ENCODE results near the gene CNTN6. TPM values are rescaled to one million over a fixed set of nuclear protein-coding genes. Genes with fewer than 3 reads are reported as not detected.

Gene CNTN6
- total and polyA plus RNA-seq, 2 of the 13 experiments (the other 11 are each of a cell fraction or from before 2014, with no cell fraction given): not detected

- ATAC-seq (no peak), FAIRE-seq (no peak), DNase-seq (ENCODE audit: low spot score) (no peak)
- POLR2A ChIA-PET: no interaction called here
- intact Hi-C loops (cut with micrococcal nuclease; ENCODE audit: unreplicated experiment): no loop called here
- no peaks in the 10 kb centered on the region for H4K20me1 ChIP-seq (ENCODE audit: insufficient read depth, low read length)
- peaks cover 88% of the 10 kb centered on the region for H3K9me3 ChIP-seq (ENCODE audit: low read length)
- in situ Hi-C loops (cut with HindIII; ENCODE audit: extremely low pct_ligation_motif_present, low pct_unique_long_range_greater_than_20kb): no loop called here
- BruUV-seq (replicated peaks): no TSS peak
- H3K4me1 ChIP-seq (ENCODE audit: insufficient read depth, low read length): no peaks in the 10 kb centered on the region
- H3K9ac ChIP-seq (ENCODE audit: insufficient read depth, low read depth, low read length): no peak overlapping the region
- H3K36me3 ChIP-seq (replicated peaks in 1 of 2; ENCODE audit: control insufficient read depth in 1 of 2, insufficient read depth in 2 of 2, low read length in 2 of 2): no peaks in the 10 kb centered on the region
- H3K79me2 ChIP-seq (ENCODE audit: insufficient read depth, low read length): no peaks in the 10 kb centered on the region
- TF ChIP-seq ZUFSP (CRISPR knock-in tag; IDR thresholded peaks at IDR 0.05; ENCODE audit: borderline replicate concordance): no peak
- no peak for TF ChIP-seq ZFP82 (CRISPR knock-in tag; IDR thresholded peaks at IDR 0.05; ENCODE audit: borderline replicate concordance)
- no peak for TF ChIP-seq ZSCAN5A (CRISPR knock-in tag; IDR thresholded peaks at IDR 0.05; ENCODE audit: borderline replicate concordance)
- TF ChIP-seq TARDBP (CRISPR knock-in tag; IDR thresholded peaks at IDR 0.05): no peak
- no peak for TF ChIP-seq TRIM24 (CRISPR knock-in tag; IDR thresholded peaks at IDR 0.05)
- no peak for TF ChIP-seq CERS6 (CRISPR knock-in tag; IDR thresholded peaks at IDR 0.05)
- no peak for TF ChIP-seq YEATS2 (CRISPR knock-in tag; IDR thresholded peaks at IDR 0.05; ENCODE audit: borderline replicate concordance)
- TF ChIP-seq ZNF784 (CRISPR knock-in tag; IDR thresholded peaks at IDR 0.05; ENCODE audit: borderline replicate concordance): no peak
- no peak for TF ChIP-seq NKX3-1 (CRISPR knock-in tag; IDR thresholded peaks at IDR 0.05)
- TF ChIP-seq CEBPG (CRISPR knock-in tag; IDR thresholded peaks at IDR 0.05): no peak
- no peak for TF ChIP-seq MED1 (CRISPR knock-in tag; IDR thresholded peaks at IDR 0.05)
- no peak for TF ChIP-seq TBP (CRISPR knock-in tag; IDR thresholded peaks at IDR 0.05)
- no peak for TF ChIP-seq CBX5 (CRISPR knock-in tag; IDR thresholded peaks at IDR 0.05; ENCODE audit: borderline replicate concordance)
- TF ChIP-seq SKI (IDR thresholded peaks at IDR 0.05; ENCODE audit: partially characterized antibody): no peak
- TF ChIP-seq ZNF597 (CRISPR knock-in tag; IDR thresholded peaks at IDR 0.05): no peak
- TF ChIP-seq ZNF383 (CRISPR knock-in tag; IDR thresholded peaks at IDR 0.05; ENCODE audit: borderline replicate concordance): no peak
- TF ChIP-seq ZNF552 (CRISPR knock-in tag; IDR thresholded peaks at IDR 0.05; ENCODE audit: borderline replicate concordance): no peak
- TF ChIP-seq ZNF10 (CRISPR knock-in tag; IDR thresholded peaks at IDR 0.05; ENCODE audit: borderline replicate concordance, low read depth): no peak
- no peak overlapping the region for H2AFZ ChIP-seq (ENCODE audit: low read length)
- H3K27me3 ChIP-seq (ENCODE audit: control insufficient read depth in 1 of 2, insufficient read depth in 2 of 2, low read length in 2 of 2): no peaks in the 10 kb centered on the region; a peak in 1 of 5 replicates
- no peak overlapping the region for H3K4me2 ChIP-seq (ENCODE audit: low read depth, low read length)
- WGBS (ENCODE audit: low lambda C conversion rate): 5% methylated on average over 2 of the region's 2 CpGs
- no peak overlapping the region for H3K27ac ChIP-seq (ENCODE audit: extremely low read length, insufficient read depth, low read length)
- CTCF ChIA-PET (ENCODE audit: low intra/inter-chr PET ratio, low total read pairs): no interaction called here
- no peak overlapping the region for H3K4me3 ChIP-seq (replicated peaks in 1 of 3; ENCODE audit: insufficient read depth in 1 of 3, low read depth in 2 of 3, low read length in 3 of 3)
Observed at GRCh38 chr3:1374471-1374870, 281.6 kb downstream of the CNTN6 start.
